HG03521 (cell line): ENCODE data around the gene NFE2L2.
"Not testable (repeated sequence)": the region's sequence is repeated elsewhere in the genome, so short reads cannot be mapped to it uniquely, and the experiment has no call there.

ENCODE experiments used
- ATAC-seq: cut with Tn5 transposase; IDR thresholded peaks from one replicate; pipeline ENCODE4 v1.9.1; 2021; ENCODE audit warnings: mild to moderate bottlenecking, moderate library complexity; ENCODE audit not compliant: unreplicated experiment

The NFE2L2 gene

DNA sequence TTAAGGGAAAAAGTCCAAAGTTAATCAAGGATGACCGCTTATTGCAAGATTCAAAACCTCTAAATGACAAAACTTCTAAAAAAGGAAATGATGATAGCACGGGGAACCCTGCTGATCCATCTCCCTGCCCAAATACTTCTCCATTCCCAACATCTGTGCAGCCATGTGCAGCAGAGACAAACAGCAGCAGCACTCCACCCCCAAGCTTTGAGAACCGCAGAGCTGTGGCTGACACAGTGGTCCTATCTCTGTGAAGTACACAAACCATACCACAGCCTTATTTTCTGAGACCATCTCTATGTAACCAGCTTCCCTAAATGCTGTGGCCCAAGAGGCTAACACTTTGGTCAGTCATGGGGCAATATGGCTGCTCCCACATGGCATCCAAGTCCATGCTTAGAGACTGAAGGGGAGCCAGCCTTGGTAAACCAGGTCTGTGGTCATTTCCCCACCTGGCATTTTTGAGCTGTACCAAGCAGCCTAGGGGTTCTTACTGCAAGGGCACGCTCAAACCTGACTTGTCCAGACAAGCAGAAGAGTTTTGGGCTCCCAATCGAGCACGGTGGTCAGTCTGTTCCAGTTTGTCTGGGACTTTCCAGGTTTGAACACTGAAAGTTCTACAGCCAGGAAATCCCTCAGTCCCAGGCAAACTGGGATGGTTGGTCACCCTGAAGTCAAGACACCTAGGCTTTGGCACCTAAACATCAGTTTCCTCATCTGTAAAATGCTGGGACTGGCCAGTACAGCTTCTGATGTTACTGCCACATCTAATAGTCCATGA lies 17.1 kb upstream of the NFE2L2 start:
- ATAC-seq: peak; percentile 50

DNA sequence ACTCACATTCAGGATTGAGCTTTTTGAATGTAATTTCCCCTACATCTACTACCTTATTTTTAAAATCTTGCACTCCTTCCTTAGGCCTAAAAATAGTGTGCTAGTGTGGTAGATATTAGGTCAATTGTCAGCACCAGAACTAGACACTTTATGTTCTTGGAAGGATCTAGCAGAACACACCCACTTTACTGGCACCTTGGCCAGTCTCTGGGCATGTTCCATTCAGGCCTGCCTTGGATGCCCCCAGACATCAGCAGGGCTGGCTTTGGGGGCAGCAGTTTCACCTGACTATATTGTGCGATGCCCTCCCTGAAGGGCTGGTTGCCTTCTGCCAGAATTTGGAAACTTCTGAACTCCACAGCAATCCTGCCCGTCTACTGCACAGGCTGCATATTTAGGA lies 15.3 kb upstream of the NFE2L2 start:
- no peak for ATAC-seq

DNA sequence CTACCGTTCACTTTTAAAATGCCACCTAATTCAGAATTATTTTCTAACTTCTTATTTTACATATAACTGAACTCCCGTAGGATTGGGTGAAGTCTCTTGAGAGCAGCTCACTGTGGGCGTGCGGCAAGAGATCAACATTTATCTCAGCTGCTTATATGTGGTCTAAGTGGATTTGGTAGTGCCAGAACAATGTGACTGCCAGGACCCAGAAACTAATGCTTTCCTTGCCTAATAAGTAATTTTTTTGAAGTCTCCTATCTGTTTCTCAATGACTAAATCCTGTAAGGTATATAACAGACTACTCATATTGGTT lies 11.2 kb upstream of the NFE2L2 start:
- ATAC-seq: no peak

DNA sequence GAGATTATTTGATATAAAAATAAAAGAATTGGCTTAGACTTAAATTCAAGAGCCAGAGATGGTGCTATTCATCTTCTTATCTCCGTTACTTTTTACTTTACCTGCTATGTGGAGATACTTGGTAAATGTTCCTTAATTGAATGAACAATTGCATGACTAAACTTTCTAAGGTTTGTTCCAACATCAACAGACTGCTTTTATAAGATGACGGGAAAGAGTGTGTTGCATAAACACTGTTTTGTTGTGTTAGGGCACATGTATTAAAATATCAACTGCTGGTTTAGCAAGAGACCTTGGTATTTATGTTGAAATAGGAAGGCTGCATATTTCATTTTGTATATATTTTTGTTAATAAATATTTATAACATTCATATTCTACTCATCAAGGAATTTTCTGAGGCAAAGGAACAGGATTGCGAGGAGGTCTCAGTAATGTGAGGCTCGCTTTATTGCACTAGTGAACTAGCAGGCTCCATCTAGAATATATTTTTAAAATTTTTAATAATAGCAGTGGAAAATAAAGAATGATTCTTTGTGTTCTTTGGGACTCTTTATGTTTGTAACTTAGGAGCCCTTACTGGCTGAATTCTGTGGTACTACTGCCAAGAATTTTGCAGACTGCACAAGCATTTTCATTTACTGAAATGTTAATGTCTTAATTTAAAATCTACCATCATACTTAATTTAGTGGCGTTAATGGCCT lies 10.7 kb upstream of the NFE2L2 start:
- ATAC-seq: no peak

DNA sequence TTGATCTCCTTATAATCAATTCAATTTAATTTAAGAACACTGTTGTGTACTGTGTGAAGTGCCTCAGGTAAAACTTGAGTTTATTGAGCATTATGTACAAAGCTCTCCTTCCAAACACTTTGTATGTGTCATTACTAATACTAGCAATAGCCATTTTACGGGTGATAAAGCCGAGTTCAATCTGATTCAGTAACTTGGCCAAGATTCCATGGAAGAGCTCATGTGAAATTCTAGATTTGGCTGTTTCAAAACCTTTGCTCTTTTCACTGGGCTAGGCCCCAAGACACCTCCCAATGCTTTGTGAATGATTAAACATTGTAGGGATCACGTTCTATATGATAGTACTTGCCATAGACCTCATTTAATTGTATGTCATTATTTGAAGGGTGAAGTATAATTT lies 8.9 kb upstream of the NFE2L2 start:
- no peak for ATAC-seq

DNA sequence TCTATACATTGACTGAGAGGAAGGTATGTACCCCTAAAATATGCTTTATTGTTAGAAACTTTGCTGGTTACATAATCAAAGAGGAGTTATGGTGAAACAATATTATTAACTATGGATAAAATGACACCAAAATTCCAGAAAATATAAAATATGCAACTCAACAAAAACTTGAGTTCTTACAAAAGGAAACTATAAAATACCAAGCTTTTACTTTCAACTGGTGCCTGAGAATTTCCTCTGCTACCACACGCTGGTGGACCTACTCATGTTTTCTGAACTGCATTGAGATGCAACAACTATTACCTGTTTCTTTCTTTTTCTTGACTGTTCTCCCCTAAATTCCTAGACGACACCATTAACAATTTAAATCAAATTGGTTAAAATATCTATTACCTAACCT lies 8.2 kb upstream of the NFE2L2 start:
- ATAC-seq: no peak

DNA sequence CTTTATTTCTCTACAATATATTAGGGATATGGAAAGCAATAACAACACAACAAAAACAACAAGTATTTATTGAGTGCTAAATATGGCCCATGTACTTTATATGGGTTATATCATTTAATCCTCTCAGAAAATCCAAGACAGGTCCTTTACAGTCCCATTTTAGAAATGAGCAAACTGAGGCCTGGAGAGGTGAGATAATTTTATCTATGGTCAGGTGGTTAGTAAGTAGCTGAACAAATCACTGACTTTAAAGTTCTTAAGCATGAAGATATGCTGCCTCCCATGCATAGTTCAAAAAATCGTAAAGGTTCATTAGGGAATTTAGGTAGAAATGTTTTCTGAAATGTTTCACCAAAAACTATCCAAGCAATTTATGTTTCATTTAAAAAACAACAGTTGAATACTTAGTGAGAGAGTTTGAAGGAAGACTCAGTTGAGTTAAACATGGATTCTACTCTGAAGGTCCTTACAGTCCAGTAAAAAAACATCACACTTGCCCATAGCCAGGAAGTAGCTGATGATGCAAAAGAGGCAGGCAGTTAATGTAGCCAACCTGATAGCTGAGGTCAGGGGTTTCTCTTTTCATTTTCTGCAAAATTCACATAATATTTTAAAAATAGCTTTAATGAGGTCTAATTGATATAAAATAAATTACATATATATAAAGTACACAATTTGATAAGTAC lies 7.6 kb upstream of the NFE2L2 start:
- no peak for ATAC-seq

DNA sequence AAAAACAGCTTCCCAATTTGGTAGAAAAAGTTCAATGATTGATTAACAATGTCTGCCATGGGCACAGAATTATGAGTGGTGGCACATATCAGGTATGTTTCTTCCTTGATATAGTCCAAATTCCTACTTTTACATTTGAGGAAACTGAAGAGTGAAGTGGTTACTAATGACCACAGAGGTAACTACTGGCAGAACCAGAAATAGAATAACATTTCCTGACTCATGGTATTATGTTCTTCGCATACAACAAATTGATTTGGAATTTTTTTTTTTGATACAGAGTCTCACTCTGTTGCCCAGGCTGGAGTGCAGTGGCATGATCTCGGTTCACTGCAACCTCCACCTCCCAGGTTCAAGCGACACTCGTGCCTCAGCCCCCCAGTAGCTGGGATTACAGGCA lies 6.0 kb upstream of the NFE2L2 start:
- ATAC-seq: no peak

DNA sequence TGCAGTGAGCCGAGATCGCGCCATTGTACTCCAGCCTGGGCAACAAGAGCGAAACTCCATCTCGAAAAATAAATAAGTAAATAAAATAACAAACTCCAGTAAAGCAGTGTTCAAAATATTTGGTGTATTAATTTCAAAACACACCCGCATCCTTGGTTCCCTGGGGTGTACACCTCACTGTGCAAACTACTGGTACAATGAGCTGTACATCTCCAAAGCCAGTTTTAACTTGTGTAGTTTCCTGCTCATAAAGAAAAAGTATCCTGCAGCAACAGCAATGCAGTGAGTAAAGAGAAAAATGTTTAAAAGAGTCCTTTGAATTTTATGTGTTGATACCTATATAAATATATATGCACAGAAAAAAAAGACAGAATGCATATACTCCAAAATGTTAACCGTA lies 4.4 kb upstream of the NFE2L2 start:
- ATAC-seq: no peak

DNA sequence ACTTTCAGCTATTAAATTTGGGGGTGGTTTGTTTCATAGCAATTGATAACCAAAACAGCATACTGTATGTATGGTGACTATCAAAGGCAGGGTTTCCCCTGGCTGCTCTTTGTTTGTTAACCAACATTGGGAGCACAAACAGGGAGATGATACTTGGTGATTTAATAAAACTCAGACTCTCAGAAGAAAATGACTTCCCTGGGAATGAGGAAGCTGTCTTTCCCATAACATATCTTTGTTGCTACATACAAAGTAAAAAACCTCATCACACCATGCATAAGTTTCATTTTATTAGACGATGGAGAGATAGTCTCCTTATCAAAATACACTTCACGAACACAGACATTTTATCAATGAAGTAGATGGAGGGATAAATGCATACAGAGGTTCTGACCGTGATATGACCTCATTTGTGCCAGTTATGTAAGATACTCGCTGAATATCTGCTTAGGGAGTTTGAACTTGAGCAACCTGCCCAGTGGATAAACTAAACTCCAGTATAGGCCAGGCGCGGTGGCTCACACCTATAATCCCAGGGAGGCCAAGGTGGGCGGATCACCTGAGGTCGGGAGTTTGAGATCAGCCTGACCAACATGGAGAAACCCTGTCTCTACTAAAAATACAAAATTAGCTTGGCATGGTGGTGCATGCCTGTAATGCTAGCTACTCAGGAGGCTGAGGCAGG lies 3.8 kb upstream of the NFE2L2 start:
- no peak for ATAC-seq

DNA sequence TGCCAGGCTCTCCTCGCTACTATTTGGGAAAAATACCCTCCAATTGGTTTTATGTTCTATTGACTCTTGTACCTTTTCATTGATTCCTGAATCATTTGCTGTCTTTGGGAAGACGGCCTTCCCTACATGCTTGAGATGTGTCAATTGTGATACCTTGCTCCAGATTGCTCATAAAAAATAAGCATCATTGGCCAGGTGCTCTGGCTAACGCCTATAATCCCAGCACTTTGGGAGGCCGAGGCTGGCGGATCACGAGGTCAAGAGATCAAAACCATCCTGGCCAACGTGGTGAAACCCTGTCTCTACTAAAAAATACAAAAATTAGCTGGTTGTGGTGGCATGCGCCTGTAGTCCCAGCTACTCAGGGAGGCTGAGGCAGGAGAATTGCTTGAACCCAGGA lies 2.4 kb upstream of the NFE2L2 start:
- ATAC-seq: not testable (repeated sequence)

DNA sequence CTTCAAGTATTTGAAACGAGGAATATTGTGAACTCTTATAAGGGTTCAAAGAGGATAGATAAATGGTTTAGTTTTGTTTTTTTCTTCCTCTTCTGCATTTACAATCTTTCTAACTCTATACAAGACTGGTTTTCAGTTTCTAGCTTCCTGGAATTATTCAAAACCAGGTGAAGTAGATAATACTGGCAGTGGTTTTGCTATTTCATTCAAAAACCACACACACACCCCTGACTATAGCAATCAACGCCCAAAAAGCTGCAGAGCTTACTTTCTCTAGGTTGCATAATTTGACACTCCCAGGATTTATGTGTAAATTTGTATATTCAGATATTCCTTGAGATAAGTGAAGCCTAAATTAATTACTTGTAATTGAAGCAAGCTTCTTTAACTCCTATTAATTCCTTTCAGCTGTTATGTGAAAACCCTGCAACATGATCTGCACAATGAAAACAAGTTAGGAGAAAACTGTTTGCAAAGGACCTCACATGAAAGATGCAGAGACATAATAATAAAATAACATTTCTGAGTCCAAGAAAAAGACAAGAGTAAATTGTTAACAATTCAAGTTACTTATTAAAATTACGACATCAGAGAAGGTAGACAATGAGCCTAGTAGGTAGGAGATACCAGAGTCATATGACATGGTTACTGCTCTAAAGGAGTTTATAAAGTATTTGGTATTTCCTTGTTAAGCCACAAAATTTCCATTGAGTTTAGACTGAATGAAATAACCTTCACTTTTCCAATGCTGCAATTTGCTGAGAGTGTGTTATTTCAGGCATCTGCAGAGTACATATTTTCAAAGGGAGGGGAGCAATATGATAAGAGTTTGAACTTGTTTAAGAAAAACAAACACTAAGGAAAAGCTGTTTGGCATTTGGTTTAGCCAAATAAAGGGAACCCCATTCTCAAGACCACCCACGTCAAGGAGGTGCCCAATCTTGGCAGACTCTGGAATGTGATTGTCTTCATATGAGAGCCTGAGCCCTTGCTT lies 1.6 kb upstream of the NFE2L2 start:
- ATAC-seq: no peak

DNA sequence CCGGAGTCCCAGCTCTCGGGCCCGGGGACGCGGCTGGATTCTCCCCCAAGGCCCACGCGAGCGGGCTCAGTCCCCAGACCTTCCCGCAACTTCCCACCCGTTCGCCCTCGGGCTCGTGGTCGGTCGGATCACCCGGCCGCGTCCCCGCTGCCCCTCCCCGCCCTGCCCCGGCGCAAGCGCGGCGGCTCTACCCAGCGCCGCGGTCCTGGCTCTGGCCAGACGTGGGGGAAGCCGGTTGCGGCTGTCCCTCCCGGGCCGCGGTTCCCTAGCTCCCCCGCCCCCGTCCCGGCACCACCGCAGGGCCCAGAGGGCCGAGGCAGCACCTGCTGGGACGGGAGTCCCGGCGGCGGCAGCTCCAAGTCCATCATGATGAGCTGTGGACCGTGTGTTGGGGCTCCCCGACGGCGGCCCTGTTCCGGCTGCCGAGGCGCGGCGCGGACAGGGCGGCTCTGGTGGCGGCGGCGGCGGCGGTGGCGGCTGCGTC lies 276 bp downstream of the NFE2L2 start:
- peak; percentile 12 for ATAC-seq

DNA sequence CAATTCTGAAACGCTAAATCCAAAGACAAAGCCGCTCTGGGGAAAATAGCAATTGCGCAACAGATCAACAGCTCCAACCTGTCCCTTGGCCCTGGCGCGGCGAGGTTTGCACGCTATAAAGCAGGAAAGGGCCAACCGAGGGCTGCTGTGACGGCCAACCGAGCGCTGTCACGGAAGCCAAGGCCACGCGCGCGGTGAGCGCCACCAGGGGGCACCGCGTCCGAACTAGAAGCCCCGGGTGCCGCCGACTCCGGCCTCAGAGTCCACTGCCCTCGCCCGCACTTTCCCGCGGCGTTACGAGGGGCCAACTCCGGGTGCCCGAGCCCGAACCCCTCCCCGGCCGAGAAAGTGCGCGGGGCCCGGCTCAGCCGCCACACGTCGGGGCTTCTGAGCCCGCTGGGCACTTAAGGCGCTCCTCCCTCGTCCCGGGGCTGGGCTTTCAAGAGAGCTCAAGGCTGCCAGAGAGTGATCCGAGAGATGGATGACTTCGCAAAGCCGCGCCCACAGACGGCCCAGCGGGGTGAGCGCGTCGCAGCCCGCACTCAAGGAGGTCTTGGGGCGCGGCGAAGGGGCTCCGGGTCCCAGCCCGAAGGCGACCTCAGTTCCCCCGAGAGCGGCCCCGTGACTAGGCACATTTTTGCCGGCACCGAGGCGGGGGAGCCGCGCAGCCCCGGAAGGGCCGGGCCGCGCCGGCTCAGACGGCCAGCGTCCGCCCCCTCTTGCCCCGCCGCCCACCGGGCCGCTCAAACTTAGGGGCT lies 897 bp downstream of the NFE2L2 start:
- peak; percentile 46 for ATAC-seq

DNA sequence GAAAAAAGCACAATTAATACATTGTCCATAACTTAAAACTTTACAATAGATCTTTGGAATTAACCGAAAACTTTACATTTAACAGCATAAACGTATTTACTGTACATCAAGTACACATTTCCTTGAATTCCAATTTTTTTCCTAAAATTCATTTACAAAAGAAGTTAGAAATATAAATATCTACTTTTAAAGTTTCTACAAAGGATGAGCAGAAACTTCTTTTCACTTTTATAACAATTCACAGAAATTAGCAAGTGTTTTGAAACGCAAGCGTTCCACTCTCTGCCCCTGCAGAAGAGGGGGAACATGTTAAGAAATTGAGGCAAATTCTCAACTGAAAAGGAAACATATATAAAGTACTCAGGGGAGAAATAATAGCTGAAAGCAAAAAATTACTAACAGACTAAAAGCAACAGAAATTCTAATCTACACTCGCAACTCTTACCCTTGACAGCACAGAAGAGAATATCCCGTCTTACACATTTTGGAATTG lies 1.5 kb downstream of the NFE2L2 start:
- no peak for ATAC-seq

DNA sequence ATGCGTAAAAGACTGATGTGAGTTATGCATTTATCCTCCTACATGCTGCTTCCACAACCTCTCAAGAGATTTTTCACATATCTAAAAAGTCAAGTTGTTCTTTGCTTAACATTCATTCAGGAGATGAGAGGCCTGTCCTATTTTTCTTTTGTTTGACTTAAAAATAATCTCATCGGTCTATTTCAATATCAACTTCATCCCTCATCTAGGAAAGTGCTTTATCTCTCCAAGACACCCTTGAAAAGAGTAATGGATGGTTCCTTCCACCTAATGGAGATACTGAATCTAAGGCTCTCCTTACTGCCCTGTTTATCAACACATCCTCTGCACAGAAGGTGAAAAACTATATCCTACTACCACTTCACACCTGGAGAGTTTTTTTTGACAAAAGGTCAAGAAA lies 2.4 kb downstream of the NFE2L2 start:
- ATAC-seq: no peak

DNA sequence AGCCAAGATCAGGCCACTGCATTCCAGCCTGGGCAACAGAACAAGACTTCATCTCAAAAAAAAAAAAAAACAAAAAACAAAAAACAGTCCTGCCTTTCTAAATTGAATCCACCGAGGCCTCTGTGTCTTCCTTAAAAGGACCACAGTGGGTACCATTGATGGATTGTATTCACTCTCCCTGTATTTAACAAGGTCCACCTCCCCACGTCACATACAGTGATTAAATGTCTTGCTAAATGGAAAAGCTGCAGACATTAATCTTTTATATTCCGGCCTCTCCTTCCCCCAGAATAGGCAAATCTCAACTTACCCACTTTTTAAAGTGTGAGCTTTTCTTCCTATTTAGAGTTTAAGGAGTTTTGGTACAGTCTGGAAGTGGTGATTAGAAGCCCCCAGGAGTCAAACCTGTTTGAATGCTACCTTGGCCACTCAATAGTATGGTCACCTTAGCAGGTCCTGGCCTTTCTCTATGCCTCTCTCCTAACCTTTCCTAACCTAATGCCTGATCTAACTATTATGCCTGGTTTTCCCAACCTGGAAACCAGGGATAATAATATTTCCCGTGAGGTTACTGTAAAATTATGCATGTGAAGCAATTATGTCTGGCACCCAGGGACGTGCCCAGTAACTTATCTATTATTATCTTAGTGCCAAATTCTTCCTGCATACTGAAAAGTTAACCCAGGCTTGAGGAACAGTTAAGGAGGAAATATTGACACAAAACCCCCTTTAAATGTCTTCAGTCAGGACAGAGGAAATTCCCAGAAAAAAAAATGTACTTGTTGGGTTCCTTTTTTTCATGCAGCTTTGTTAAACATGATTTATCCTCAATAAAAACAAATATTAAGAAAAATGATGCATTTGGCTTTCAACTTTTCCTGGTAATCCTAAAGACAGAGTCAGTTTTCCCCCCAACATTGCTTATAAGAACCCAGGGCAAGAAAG lies 3.1 kb downstream of the NFE2L2 start:
- no peak for ATAC-seq

DNA sequence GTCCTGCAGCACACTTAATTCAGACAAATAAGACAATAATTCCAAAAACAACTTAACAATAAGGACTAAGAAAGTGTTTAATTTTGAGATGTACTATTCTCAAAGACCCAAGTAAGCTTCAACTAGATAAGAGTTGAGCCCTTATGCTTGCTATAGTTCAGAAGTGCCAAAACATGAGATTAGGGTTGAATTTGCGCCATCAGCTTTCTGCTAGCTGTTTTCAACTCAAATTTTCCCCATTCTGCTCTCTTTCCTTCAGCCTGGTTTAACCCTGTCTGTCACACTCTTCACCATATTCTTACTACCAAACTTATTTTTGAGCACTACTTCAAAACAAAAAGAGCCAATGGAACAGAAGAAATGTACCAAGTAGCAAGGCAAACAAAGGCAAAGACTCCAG lies 4.1 kb downstream of the NFE2L2 start:
- no peak for ATAC-seq
